HG02678 (cell line): ENCODE results near the gene VTCN1.

ENCODE experiments used
- ATAC-seq: cut with Tn5 transposase; IDR thresholded peaks from one replicate; pipeline ENCODE4 v1.9.1; 2021; ENCODE audit warnings: mild to moderate bottlenecking, moderate library complexity; ENCODE audit not compliant: unreplicated experiment

The VTCN1 gene

GRCh38 chr1:117101334-117101733 is 109.4 kb downstream of the VTCN1 start:
- ATAC-seq, result no peak

- ATAC-seq, result peak; percentile 43
These were observed 112.3 kb downstream of the VTCN1 start for GRCh38 chr1:117098287-117098890.

GRCh38 chr1:117097443-117097842 is 113.3 kb downstream of the VTCN1 start:
- no peak for ATAC-seq

GRCh38 chr1:117096951-117097408 is 113.7 kb downstream of the VTCN1 start:
- ATAC-seq, result no peak

- ATAC-seq, result no peak
These were observed 115.7 kb downstream of the VTCN1 start for GRCh38 chr1:117094841-117095604.

- ATAC-seq, result peak; percentile 69
These were observed 116.7 kb downstream of the VTCN1 start for GRCh38 chr1:117093870-117094621.
